AG04450 (cell line): ENCODE results near the gene CDH4. TPM values are rescaled to one million over a fixed set of nuclear protein-coding genes. Genes with fewer than 3 reads are reported as not detected.

ENCODE experiments used
- CTCF ChIA-PET: fragments of 300-600, 350-600 bp; formaldehyde crosslinking; extraction: SDS; loops from one replicate; lab custom pipeline; 2022; ENCODE audit warnings: antibody characterized with exemption, inconsistent platforms; lab: Charles Lee
- POLR2A ChIA-PET: fragments of 350-600 bp; formaldehyde crosslinking; extraction: SDS; loops from one replicate; lab custom pipeline; 2021; ENCODE audit warnings: antibody characterized with exemption, inconsistent platforms; lab: Yijun Ruan, JAX
- DNase-seq: peaks from one replicate; pipeline ENCODE4 v3.0.0-alpha.2; 2011; ENCODE audit warnings: low read depth, low spot score
- H3K27ac ChIP-seq: one replicate; pipeline ENCODE4 v1.5.1; 2012; ENCODE audit warnings: low read depth, low read length, control low read depth
- H3K27me3 ChIP-seq: one replicate; pipeline ENCODE4 v1.6.0; 2012; ENCODE audit warnings: low read length; ENCODE audit not compliant: control insufficient read depth, insufficient read depth
- H3K4me3 ChIP-seq: 2 replicates; pipeline ENCODE4 v1.5.1; 2011; ENCODE audit warnings: mild to moderate bottlenecking, low read depth, low read length, control low read depth
- H3K9me3 ChIP-seq: 2 replicates; pipeline ENCODE4 v1.5.1; 2012; ENCODE audit warnings: low read length; ENCODE audit not compliant: control insufficient read depth, insufficient read depth
- CTCF ChIP-seq: IDR thresholded peaks from 2 replicates; pipeline ENCODE4 v1.5.1; 2011; ENCODE audit warnings: low read depth, low read length, control low read depth, inconsistent platforms
- polyA plus RNA-seq: library from polyadenylated mRNA; depleted of rRNA; stranded (reverse); fragments of >200 nt; gene quantifications from 2 replicates; pipeline ENCODE4 v1.2.3, GENCODE V29; 2011

CDH4 gene
- polyA plus RNA-seq, 1 experiment = 1.6 TPM

GRCh38 chr20:61312925-61313324 is 60.9 kb downstream of the CDH4 start:
- H3K27ac ChIP-seq = no peak overlapping the region
- no peak for TF ChIP-seq CTCF
- POLR2A ChIA-PET = no interaction called here
- no peak for DNase-seq
- H3K27me3 ChIP-seq = no peaks in the 10 kb centered on the region
- CTCF ChIA-PET = no interaction called here
- no peak overlapping the region for H3K4me3 ChIP-seq
- H3K9me3 ChIP-seq = no peaks in the 10 kb centered on the region

GRCh38 chr20:61313396-61313795 is 61.3 kb downstream of the CDH4 start:
- H3K4me3 ChIP-seq = no peak overlapping the region
- H3K27me3 ChIP-seq = no peaks in the 10 kb centered on the region
- ChIA-PET POLR2A (no interaction called here), CTCF (no interaction called here)
- TF ChIP-seq CTCF = no peak
- DNase-seq = no peak
- no peaks in the 10 kb centered on the region for H3K9me3 ChIP-seq
- H3K27ac ChIP-seq = no peak overlapping the region

GRCh38 chr20:61314326-61315010 is 62.4 kb downstream of the CDH4 start:
- H3K27ac ChIP-seq = no peak overlapping the region
- TF ChIP-seq CTCF = no peak
- H3K4me3 ChIP-seq = no peak overlapping the region
- no peaks in the 10 kb centered on the region for H3K9me3 ChIP-seq
- ChIA-PET CTCF (interaction anchor here (1.0 kb wide), 1 partner anchor 51 kb away, joined by 3 read pairs; no protein-coding TSS in a partner anchor), POLR2A (no interaction called here)
- no peaks in the 10 kb centered on the region for H3K27me3 ChIP-seq
- DNase-seq = no peak

- Histone ChIP-seq H3K4me3 (no peak overlapping the region), H3K9me3 (no peaks in the 10 kb centered on the region), H3K27ac (no peak overlapping the region), H3K27me3 (no peaks in the 10 kb centered on the region)
- no peak for TF ChIP-seq CTCF
- no peak for DNase-seq
- ChIA-PET CTCF (no interaction called here), POLR2A (no interaction called here)
Measured at GRCh38 chr20:61315319-61315718, 63.3 kb downstream of the CDH4 start.

- ChIA-PET CTCF (no interaction called here), POLR2A (no interaction called here)
- DNase-seq = no peak
- Histone ChIP-seq H3K4me3 (no peak overlapping the region), H3K9me3 (no peaks in the 10 kb centered on the region), H3K27me3 (no peaks in the 10 kb centered on the region), H3K27ac (no peak overlapping the region)
- no peak for TF ChIP-seq CTCF
Measured at GRCh38 chr20:61316346-61316745, 64.3 kb downstream of the CDH4 start.
